ENCODE results near the gene NEK8.

- no peak for TF ChIP-seq EZH2 (IDR thresholded peaks at IDR 0.05; ENCODE audit: insufficient read depth, poor library complexity, severe bottlenecking)
- no peak for TF ChIP-seq EZH2phosphoT487 (IDR thresholded peaks at IDR 0.05; ENCODE audit: insufficient read depth, low read depth)
Observed at GRCh38 chr17:28738680-28739384, 10.2 kb downstream of the NEK8 start.
